Panc1 (cell line): Measurements from ENCODE around the gene PHYH. TPM values are rescaled to one million over a fixed set of nuclear protein-coding genes. Genes with fewer than 3 reads are reported as not detected.

Source experiments
- ATAC-seq: fragments of 200-7000 bp; cut with Tn5 transposase; 2 replicates; pipeline ENCODE4 v1.9.1; 2020; ENCODE audit warnings: mild to moderate bottlenecking, moderate library complexity
- BruUV-seq: library from RNA; stranded (reverse); fragments of 400-500 nt; replicated peaks from 2 replicates; lab custom pipeline; 2021; lab: Mats Ljungman, UMichigan
- CTCF ChIA-PET: fragments of 300-600 bp; sonication (Branson Sonifier 250); formaldehyde crosslinking; loops from one replicate; lab custom pipeline; 2022; ENCODE audit warnings: antibody characterized with exemption; lab: Charles Lee
- POLR2A ChIA-PET: fragments of 300-600 bp; sonication (Branson Sonifier 250); formaldehyde crosslinking; loops from one replicate; lab custom pipeline; 2022; ENCODE audit warnings: antibody characterized with exemption; lab: Charles Lee
- DNase-seq: peaks from one replicate; pipeline ENCODE4 v3.0.0-alpha.2; 2010; ENCODE audit warnings: low read depth, low spot score
- H3K27ac ChIP-seq: 2 replicates; pipeline ENCODE4 v1.5.1; 2011; ENCODE audit warnings: mild to moderate bottlenecking, low read length, inconsistent platforms
- H3K27me3 ChIP-seq: fragments of 200-500 bp; sonication (Bioruptor generic); 2 replicates; pipeline ENCODE4 v1.6.0; 2014; ENCODE audit warnings: low read length, inconsistent platforms; ENCODE audit not compliant: control insufficient read depth, insufficient read depth
- H3K36me3 ChIP-seq: fragments of 200-500 bp; sonication (Bioruptor generic); 2 replicates; pipeline ENCODE4 v1.5.1; 2014; ENCODE audit warnings: inconsistent platforms, mild to moderate bottlenecking, low read length, moderate library complexity; ENCODE audit not compliant: control insufficient read depth, insufficient read depth
- H3K4me1 ChIP-seq: 2 replicates; pipeline ENCODE4 v1.5.1; 2011; ENCODE audit warnings: inconsistent platforms, mild to moderate bottlenecking, low read length, moderate library complexity; ENCODE audit not compliant: control insufficient read depth, insufficient read depth
- H3K4me3 ChIP-seq, 2 experiments: 2 replicates each; pipeline ENCODE4 v1.5.1; 2011 to 2012; ENCODE audit warnings: low read depth in 2 of 2, low read length in 2 of 2, mild to moderate bottlenecking in 2 of 2, inconsistent platforms in 1 of 2, moderate library complexity in 1 of 2
- H3K9me3 ChIP-seq: fragments of 200-500 bp; sonication (Bioruptor generic); 2 replicates; pipeline ENCODE4 v1.5.1; 2014; ENCODE audit warnings: low read depth, mild to moderate bottlenecking, inconsistent platforms, low read length, moderate library complexity; ENCODE audit not compliant: control insufficient read depth, insufficient read depth
- POLR2AphosphoS5 ChIP-seq: IDR thresholded peaks from 2 replicates; pipeline ENCODE4 v1.6.1; 2012; ENCODE audit warnings: mild to moderate bottlenecking, low read depth, low read length, moderate library complexity
- SIN3A ChIP-seq: IDR thresholded peaks from 2 replicates; pipeline ENCODE4 v1.6.1; 2012; ENCODE audit warnings: low read depth, mild to moderate bottlenecking, low read length, moderate library complexity, borderline replicate concordance; ENCODE audit not compliant: insufficient read depth
- TCF7L2 ChIP-seq: IDR thresholded peaks from 2 replicates; pipeline ENCODE4 v1.6.1; 2011; ENCODE audit warnings: mild to moderate bottlenecking, low read depth, low read length, inconsistent platforms
- in situ Hi-C: cut with HindIII; loops from 2 replicates; pipeline ENCODE4 v1.10.0; 2016; ENCODE audit warnings: low sequenced_read_pairs, low pct_unique_long_range_greater_than_20kb
- intact Hi-C: fragments of 100-400 bp; cut with micrococcal nuclease; formaldehyde crosslinking; loops from one replicate; pipeline ENCODE4 v1.10.0; 2022; ENCODE audit not compliant: unreplicated experiment
- total RNA-seq: library from RNA; stranded (reverse); gene quantifications from one replicate; pipeline ENCODE4 v1.2.1, GENCODE V29; 2021; ENCODE audit not compliant: unreplicated experiment
- TF ChIP-seq, protein P1 (sequence below): fragments of 450-650 bp; IDR thresholded peaks from 2 replicates; pipeline ENCODE4 v1.5.1; 2017; ENCODE audit warnings: mild to moderate bottlenecking
- TF ChIP-seq, protein P2 (sequence below), 2 experiments: IDR thresholded peaks; 2 replicates each; pipeline ENCODE4 v1.6.1; 2011 to 2012; ENCODE audit warnings: low read depth in 2 of 2, control low read depth in 1 of 2, low read length in 1 of 2, mild to moderate bottlenecking in 1 of 2, moderate library complexity in 1 of 2; ENCODE audit not compliant: insufficient read depth in 1 of 2

The PHYH gene
- total RNA-seq, 1 experiment from 2014 or later: 41.3 TPM

DNA sequence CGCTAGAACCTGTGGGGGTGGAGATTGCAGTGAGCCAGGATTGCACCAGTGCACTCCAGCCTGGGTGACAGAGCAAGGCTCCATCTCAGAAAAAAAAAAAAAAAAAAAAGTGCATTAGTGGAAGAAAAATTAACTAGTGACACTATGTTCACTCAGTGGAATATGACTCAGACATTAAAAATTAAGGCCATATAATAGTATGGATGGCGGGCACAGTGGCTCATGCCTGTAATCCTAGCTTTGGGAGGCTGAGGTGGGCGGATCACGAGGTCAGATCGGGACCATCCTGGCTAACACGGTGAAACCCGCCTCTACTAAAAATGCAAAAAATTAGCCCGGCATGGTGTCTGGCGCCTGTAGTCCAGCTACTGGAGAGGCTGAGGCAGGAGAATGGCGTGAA is 3.4 kb downstream of the PHYH start:
- in situ Hi-C loops (no loop called here), intact Hi-C loops (no loop called here)

DNA sequence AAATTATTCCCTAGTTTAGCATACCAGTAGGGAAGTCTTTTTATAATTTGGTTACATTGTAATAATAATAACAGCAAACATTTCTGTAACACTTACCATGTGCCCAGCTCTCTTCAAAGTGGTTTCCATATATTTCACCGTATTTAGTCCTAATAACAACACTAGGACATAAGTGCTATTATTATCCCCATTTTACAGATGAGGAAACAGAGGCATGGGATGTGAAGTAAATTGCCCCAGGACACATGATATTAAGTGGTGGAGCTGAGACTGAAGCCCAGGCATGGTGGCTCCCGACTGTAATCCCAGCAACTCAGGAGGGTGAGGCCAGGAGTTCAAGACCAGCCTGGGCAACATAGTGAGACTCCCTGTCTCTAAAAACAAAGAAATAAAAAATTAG is 5.1 kb downstream of the PHYH start:
- intact Hi-C loops (no loop called here), in situ Hi-C loops (no loop called here)
- TF ChIP-seq, protein P1, sequence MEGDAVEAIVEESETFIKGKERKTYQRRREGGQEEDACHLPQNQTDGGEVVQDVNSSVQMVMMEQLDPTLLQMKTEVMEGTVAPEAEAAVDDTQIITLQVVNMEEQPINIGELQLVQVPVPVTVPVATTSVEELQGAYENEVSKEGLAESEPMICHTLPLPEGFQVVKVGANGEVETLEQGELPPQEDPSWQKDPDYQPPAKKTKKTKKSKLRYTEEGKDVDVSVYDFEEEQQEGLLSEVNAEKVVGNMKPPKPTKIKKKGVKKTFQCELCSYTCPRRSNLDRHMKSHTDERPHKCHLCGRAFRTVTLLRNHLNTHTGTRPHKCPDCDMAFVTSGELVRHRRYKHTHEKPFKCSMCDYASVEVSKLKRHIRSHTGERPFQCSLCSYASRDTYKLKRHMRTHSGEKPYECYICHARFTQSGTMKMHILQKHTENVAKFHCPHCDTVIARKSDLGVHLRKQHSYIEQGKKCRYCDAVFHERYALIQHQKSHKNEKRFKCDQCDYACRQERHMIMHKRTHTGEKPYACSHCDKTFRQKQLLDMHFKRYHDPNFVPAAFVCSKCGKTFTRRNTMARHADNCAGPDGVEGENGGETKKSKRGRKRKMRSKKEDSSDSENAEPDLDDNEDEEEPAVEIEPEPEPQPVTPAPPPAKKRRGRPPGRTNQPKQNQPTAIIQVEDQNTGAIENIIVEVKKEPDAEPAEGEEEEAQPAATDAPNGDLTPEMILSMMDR: no peak
- TF ChIP-seq TCF7L2 (no peak), POLR2AphosphoS5 (no peak), SIN3A (no peak)
- TF ChIP-seq, protein P2, sequence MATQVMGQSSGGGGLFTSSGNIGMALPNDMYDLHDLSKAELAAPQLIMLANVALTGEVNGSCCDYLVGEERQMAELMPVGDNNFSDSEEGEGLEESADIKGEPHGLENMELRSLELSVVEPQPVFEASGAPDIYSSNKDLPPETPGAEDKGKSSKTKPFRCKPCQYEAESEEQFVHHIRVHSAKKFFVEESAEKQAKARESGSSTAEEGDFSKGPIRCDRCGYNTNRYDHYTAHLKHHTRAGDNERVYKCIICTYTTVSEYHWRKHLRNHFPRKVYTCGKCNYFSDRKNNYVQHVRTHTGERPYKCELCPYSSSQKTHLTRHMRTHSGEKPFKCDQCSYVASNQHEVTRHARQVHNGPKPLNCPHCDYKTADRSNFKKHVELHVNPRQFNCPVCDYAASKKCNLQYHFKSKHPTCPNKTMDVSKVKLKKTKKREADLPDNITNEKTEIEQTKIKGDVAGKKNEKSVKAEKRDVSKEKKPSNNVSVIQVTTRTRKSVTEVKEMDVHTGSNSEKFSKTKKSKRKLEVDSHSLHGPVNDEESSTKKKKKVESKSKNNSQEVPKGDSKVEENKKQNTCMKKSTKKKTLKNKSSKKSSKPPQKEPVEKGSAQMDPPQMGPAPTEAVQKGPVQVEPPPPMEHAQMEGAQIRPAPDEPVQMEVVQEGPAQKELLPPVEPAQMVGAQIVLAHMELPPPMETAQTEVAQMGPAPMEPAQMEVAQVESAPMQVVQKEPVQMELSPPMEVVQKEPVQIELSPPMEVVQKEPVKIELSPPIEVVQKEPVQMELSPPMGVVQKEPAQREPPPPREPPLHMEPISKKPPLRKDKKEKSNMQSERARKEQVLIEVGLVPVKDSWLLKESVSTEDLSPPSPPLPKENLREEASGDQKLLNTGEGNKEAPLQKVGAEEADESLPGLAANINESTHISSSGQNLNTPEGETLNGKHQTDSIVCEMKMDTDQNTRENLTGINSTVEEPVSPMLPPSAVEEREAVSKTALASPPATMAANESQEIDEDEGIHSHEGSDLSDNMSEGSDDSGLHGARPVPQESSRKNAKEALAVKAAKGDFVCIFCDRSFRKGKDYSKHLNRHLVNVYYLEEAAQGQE (IDR thresholded peaks at IDR 0.05; ENCODE audit: insufficient read depth in 1 of 2, low read depth in 2 of 2, low read length in 1 of 2): no peak
- no peak overlapping the region for H3K4me3 ChIP-seq
- ChIA-PET CTCF (no interaction called here), POLR2A (no interaction called here)
- H3K4me1 ChIP-seq: no peaks in the 10 kb centered on the region
- DNase-seq: no peak
- no peak for ATAC-seq
- H3K27ac ChIP-seq: no peak overlapping the region
- H3K9me3 ChIP-seq: no peaks in the 10 kb centered on the region
- no peaks in the 10 kb centered on the region for H3K27me3 ChIP-seq
- no peaks in the 10 kb centered on the region; the same call in 1 of the 2 replicates for H3K36me3 ChIP-seq
- BruUV-seq: no TSS peak

More for the DNA sequence above, 3.4 kb downstream of the PHYH start:
- Histone ChIP-seq H3K9me3 (no peaks in the 10 kb centered on the region), H3K27me3 (no peaks in the 10 kb centered on the region), H3K4me1 (no peaks in the 10 kb centered on the region), H3K4me3 (no peak overlapping the region), H3K36me3 (no peaks in the 10 kb centered on the region; the same call in 1 of the 2 replicates), H3K27ac (no peak overlapping the region)
- ATAC-seq (no peak), DNase-seq (no peak)
- POLR2A ChIA-PET: no interaction called here
- TF ChIP-seq, protein P1: no peak
- no peak for TF ChIP-seq SIN3A
- no peak for TF ChIP-seq TCF7L2
- TF ChIP-seq POLR2AphosphoS5: no peak
- TF ChIP-seq, protein P2 (IDR thresholded peaks at IDR 0.05; ENCODE audit: insufficient read depth in 1 of 2, low read depth in 2 of 2, low read length in 1 of 2): no peak
- BruUV-seq: no TSS peak
- CTCF ChIA-PET: no interaction called here
